ENCODE data around the gene SYT15.

The SYT15 gene

DNA sequence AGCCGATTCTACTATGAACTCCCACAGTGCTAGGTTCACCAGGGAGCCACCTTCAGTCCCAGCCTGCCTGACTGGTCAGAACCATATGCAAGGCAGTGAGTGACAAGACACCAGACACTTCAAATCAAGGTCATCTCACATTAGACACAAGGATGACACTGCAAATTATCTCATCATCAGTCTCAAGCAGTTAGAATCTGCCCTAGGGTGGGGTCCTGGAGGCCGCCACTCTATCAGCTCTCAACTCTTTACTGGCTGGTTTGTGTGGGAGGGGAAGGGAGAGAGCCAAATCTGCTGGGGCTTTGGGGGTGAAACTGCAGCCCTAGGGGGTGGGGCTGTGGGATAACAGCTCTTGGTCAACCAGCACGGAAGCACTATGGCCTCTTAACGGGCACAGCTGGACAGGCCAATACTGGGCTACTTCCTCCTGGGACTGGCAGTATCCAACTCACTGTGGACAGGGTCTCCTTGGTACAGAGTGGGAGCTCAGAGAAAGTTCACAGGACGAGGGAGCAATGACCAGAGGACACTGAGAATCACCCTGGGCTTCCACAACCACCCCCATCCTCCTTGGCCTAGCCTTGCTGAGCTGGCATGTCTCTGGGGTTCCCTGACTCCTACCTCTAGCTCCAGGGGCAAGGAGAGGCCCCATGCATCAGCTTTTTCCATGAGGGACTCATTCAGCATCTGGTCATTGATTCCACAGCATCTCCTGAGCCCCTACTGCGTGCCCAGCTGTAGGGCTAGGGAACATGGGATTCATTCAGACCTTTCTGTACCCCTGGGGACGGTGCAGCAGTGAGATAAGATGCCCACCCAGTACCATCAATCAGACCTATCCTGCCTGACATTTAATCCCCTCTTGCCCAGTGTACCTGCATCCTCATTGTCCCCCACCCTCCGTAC, 27.9 kb upstream of the SYT15 start:
- DNase-seq (ENCODE audit: low read depth) = no peak
- TF ChIP-seq, protein P1, sequence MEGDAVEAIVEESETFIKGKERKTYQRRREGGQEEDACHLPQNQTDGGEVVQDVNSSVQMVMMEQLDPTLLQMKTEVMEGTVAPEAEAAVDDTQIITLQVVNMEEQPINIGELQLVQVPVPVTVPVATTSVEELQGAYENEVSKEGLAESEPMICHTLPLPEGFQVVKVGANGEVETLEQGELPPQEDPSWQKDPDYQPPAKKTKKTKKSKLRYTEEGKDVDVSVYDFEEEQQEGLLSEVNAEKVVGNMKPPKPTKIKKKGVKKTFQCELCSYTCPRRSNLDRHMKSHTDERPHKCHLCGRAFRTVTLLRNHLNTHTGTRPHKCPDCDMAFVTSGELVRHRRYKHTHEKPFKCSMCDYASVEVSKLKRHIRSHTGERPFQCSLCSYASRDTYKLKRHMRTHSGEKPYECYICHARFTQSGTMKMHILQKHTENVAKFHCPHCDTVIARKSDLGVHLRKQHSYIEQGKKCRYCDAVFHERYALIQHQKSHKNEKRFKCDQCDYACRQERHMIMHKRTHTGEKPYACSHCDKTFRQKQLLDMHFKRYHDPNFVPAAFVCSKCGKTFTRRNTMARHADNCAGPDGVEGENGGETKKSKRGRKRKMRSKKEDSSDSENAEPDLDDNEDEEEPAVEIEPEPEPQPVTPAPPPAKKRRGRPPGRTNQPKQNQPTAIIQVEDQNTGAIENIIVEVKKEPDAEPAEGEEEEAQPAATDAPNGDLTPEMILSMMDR (IDR thresholded peaks at IDR 0.05; ENCODE audit: low read depth, low read length, missing control alignments) = no peak
- in situ Hi-C loops (cut with HindIII; ENCODE audit: low sequenced_read_pairs) = no loop called here
- H3K4me3 ChIP-seq (ENCODE audit: low read depth, low read length) = no peak overlapping the region

DNA sequence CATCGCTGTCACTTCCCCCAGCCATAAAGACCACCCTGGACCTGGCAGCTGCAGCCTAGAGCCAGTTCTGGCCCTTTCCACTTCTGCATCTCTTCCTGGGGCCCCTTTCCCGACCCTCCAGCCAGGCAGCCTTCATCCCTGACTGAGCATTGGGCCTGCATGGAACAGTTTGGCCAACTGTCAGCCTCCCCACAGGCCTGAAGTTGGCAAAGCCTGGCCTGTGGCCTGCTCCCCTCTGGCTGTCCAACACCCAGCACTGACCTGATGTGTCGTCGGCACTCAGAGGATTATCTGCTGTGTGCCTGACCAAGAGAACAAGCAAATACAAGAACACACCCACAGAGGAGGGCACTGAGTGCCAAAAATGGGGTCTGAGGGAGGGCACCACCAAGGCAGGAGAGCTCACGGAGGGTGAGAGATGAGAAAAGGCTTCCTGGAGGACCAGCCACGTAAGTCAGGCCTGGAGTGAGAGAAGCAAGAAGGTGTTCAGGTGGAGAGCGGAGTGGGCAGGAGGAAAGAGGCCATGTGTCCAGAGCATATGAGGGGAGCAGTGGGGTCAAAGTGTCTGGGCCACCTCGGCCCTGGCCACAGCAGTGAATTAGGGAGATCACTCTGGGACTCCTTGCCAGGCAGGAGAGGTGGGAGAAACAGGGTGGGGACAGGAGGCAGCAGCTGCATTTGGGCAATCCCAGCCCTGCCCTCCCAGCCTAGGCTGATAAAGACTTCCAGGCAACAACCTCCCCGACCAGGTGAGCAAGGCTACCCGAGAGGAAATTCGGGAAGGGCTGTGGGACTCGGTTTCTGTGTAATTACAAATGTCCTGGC, 27.0 kb upstream of the SYT15 start:
- TF ChIP-seq, protein P1 (IDR thresholded peaks at IDR 0.05; ENCODE audit: low read depth, low read length, missing control alignments) = no peak
- H3K4me3 ChIP-seq (ENCODE audit: low read depth, low read length) = no peak overlapping the region
- in situ Hi-C loops (cut with HindIII; ENCODE audit: low sequenced_read_pairs) = no loop called here
- no peak for DNase-seq (ENCODE audit: low read depth)

DNA sequence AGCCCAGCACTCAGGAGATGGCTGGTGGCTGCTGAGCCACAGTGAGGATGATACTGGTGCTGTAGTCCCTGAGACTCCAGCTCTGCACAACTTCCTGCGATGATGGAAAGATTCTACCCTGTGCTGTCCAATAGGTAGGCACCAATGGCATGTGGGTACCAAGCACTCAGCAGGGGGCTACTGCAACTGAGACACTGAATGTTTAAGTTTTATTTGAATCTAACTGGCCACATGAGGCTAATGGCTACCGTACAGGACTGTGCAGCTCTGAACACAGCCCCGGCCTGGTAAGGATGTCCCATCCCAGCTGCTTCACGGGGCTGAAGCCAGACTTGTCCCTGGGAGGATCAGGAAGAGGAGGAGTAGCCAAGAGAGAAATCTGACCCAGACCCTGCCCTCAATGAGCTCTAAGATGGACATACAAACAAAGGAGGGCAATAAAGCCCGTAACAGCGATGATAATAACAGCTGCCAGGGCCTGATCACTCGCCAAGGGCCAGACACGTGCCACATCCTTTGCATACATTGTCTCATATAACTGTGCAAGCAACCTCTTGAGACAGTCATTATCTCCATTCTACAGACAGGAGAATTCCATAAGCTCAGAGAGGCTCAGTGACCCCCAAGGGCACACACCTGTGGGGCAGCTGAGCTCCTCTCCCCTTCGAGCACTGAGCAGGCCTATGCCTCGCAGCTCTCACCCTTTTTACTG, 26.2 kb upstream of the SYT15 start:
- no peak for DNase-seq (ENCODE audit: low read depth)
- H3K4me3 ChIP-seq (ENCODE audit: low read depth, low read length) = no peak overlapping the region
- TF ChIP-seq, protein P1 (IDR thresholded peaks at IDR 0.05; ENCODE audit: low read depth, low read length, missing control alignments) = no peak
- in situ Hi-C loops (cut with HindIII; ENCODE audit: low sequenced_read_pairs) = no loop called here

DNA sequence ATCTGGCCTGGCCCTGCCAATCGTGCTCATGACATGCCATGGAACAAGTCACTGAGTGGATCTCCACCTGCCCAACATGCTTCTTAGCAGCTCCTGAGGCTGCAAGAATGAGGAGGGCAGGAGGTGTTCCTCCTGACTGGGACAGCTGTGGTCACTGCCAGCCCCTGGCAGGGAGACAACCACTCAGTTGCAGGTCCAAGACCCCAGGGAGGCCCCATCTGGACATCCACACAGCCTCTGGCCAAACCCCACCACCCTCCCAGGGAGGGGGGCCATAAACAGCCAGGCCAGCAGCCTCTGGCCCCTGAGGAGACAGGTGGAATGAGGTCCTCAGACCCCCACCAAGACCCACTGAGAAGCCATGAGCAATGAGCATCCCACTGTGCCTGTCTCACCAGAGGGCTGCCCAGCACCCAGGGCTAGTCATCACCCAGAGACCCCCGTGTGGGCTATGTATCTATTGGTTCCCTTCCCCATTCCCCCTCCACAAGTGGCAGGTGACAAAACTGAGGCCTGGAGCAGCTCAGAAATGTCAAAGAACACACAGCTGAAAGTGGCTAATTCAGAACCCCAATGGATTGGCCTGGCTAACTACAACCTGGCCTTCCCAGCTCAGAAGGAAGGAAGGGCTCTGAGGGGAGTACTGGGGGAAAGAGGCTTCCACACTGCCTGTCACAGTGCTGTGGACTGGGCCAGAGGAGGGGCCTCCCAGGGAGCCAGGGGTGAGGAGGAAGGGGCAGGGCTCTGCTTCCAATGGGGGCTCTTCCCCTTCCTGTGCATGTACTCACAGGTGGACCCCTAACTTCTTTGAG, 25.5 kb upstream of the SYT15 start:
- in situ Hi-C loops (cut with HindIII; ENCODE audit: low sequenced_read_pairs) = no loop called here
- TF ChIP-seq, protein P1 (IDR thresholded peaks at IDR 0.05; ENCODE audit: low read depth, low read length, missing control alignments) = no peak
- H3K4me3 ChIP-seq (ENCODE audit: low read depth, low read length) = no peak overlapping the region
- DNase-seq (ENCODE audit: low read depth) = no peak

DNA sequence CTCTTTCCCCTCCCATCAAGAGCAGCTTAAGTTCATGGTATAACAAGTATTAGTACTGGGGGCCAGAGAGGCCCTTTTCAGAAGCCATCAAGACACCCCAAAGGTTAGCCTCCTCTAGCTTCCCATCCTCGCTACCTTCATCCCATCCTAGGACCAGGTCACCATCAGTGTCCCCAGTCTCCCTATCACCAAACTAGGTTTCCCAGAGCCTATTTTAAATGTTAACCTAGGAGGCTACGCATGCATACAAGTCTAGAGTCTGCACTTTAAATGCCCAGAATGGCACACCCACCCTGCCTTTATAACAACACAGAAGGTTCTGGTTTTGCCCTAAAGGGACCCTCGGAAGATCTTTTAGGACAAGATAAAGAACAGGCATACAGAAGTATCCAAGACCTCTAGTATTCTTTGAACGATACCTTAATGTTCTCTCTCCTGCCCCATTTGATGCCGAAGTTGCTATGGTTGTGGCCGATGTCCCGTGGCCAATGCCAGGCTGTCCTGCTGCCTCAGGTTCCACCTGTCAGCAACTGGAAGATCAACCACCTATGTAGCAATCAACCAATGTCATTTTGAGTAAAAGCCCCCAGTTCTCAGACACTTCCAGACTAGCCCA, 24.7 kb upstream of the SYT15 start:
- DNase-seq (ENCODE audit: low read depth) = no peak
- TF ChIP-seq, protein P1 (IDR thresholded peaks at IDR 0.05; ENCODE audit: low read depth, low read length, missing control alignments) = no peak
- in situ Hi-C loops (cut with HindIII; ENCODE audit: low sequenced_read_pairs) = no loop called here
- H3K4me3 ChIP-seq (ENCODE audit: low read depth, low read length) = no peak overlapping the region

Measured in astrocyte of the cerebellum (primary cell).